ENCODE data around the gene KPNA6. TPM values are rescaled to one million over a fixed set of nuclear protein-coding genes. Genes with fewer than 3 reads are reported as not detected.
"Not testable (repeated sequence)": the region's sequence is repeated elsewhere in the genome, so short reads cannot be mapped to it uniquely, and the experiment has no call there.

KPNA6 gene
- total RNA-seq, 1 donor from 2014 or later: 21.2 TPM

DNA sequence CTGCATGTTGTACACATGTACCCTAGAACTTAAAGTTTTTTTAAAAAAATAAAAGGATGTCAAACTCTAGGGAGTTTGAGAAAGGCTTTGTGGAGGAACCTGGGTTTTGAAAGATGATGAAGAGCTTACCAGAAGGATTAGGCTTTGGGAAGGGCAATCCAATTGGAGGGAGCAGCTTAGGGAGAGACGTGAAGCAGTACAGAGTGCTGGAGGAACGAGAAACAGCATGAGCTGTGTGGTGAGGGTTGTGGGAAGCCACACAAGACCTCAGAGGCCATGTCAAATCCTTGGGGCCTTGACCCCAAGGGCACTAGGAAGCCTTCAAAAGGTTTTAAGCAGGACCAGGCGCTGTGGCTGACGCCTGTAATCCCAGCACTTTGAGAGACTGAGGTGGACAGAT lies 8.4 kb upstream of the KPNA6 start:
- FAIRE-seq (no peak), DNase-seq (ENCODE audit: low spot score in 2 of 2) (no peak)

- peak in 1 of 2 donors; percentile 56 for DNase-seq (ENCODE audit: low spot score in 2 of 2)
- FAIRE-seq: no peak
Observed at GRCh38 chr1:32100359-32100758, 7.5 kb upstream of the KPNA6 start.

GRCh38 chr1:32100807-32101708 lies 6.8 kb upstream of the KPNA6 start:
- DNase-seq (ENCODE audit: low spot score in 2 of 2) (no peak), FAIRE-seq (no peak)

GRCh38 chr1:32104127-32104526 lies 3.7 kb upstream of the KPNA6 start:
- DNase-seq (ENCODE audit: low spot score in 2 of 2): no peak
- no peak for FAIRE-seq

- FAIRE-seq (no peak), DNase-seq (ENCODE audit: low spot score in 2 of 2) (no peak)
Observed at GRCh38 chr1:32105338-32105737, 2.5 kb upstream of the KPNA6 start.

- FAIRE-seq (no peak), DNase-seq (ENCODE audit: low spot score in 2 of 2) (no peak)
Observed at GRCh38 chr1:32106663-32107275, 1.1 kb upstream of the KPNA6 start.

- FAIRE-seq (no peak), DNase-seq (ENCODE audit: low spot score in 2 of 2) (no peak)
Observed at GRCh38 chr1:32111040-32111623, 3.3 kb downstream of the KPNA6 start.

GRCh38 chr1:32111789-32112188 lies 3.9 kb downstream of the KPNA6 start:
- FAIRE-seq (no peak), DNase-seq (ENCODE audit: low spot score in 2 of 2) (no peak)

GRCh38 chr1:32112806-32113375 lies 5.0 kb downstream of the KPNA6 start:
- no peak for FAIRE-seq
- no peak for DNase-seq (ENCODE audit: low spot score in 2 of 2)

GRCh38 chr1:32113436-32113835 lies 5.6 kb downstream of the KPNA6 start:
- not testable (repeated sequence) for DNase-seq (ENCODE audit: low spot score in 2 of 2); FAIRE-seq

GRCh38 chr1:32114420-32114819 lies 6.6 kb downstream of the KPNA6 start:
- no peak for FAIRE-seq
- no peak for DNase-seq (ENCODE audit: low spot score in 2 of 2)

GRCh38 chr1:32115496-32115895 lies 7.6 kb downstream of the KPNA6 start:
- FAIRE-seq: no peak
- DNase-seq (ENCODE audit: low spot score in 2 of 2): no peak

- FAIRE-seq (no peak), DNase-seq (ENCODE audit: low spot score in 2 of 2) (no peak)
Observed at GRCh38 chr1:32116531-32116930, 8.7 kb downstream of the KPNA6 start.

DNA sequence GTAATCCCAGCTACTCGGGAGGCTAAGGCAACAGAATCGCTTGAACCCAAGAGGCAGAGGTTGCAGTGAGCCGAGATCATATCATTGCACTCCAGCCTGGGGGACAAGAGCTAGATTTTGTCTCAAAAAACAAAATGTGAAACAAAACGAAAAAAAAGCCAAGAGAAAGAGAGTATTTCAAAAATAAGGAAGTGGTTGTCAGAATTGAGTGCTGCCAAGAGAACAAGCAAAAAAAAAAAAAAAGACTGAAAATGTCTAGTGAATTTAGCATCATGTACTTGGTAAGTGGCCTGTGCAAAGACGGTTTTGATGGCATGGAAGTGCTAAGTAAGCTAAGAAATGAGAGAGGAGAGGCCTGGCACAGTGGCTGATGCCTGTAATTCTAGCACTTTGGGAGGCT lies 14.3 kb downstream of the KPNA6 start:
- FAIRE-seq: no peak
- no peak for DNase-seq (ENCODE audit: low spot score in 2 of 2)

- not testable (repeated sequence) for DNase-seq (ENCODE audit: low spot score in 2 of 2); FAIRE-seq
Observed at GRCh38 chr1:32123361-32123760, 15.5 kb downstream of the KPNA6 start.

DNA sequence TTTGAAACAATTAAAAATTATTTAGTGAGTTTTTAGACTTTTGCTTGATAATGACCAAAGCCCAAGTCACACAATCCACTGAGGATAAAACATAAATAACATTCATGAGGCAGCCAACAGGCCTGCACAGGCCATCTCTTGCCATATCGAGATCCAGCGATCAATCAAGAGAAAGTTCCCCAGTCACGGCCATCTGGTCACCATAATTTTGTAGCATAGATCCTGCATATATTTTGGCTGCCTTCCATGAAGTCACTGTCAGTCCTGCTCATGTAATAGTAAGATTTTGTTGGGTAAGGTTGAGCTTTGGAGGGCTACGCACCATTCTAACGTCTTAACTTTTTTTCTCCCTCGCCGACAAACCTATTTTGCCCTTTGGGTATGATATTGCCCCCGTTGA lies 17.5 kb downstream of the KPNA6 start:
- FAIRE-seq (no peak), DNase-seq (ENCODE audit: low spot score in 2 of 2) (no peak)

GRCh38 chr1:32126770-32127169 lies 18.9 kb downstream of the KPNA6 start:
- FAIRE-seq: no peak

DNA sequence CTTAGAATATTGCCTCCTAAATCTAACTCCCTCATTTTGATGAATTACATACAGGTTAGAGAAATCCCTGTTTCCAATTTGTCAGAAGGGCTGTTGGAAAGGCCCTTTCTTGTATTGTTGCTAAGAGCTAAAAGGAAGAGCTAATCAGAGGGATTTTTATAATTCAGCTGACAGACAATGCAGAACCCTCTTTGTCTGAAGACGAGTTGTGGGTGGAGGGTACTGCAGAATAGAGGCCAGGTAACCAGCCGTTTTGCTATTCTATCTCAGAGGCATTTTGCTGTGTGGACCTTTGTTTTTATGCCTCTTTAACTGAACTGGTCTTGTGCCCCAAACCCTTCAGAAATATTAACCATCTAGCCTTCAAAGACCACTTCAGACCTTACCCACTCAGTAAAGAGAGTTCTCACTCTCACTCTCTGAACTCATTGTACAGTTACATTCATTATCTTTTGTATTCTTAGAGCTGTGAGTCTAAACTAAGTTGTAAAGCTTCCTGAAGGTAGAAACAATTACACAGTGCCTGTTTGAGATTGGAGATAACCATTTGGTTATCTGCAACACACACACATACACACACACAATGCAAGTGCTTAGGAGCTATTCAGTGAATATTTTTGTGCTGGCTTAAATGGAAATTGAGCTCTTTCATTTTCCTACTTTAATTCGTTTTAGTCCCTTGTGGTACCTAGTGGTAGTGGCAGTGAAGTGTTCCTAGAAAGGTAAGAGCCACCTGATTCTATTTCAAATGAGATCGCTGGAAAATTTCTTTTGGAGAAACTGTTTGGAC lies 19.7 kb downstream of the KPNA6 start:
- FAIRE-seq: no peak
- DNase-seq (ENCODE audit: low spot score in 2 of 2): no peak

More at GRCh38 chr1:32126770-32127169, 18.9 kb downstream of the KPNA6 start:
- no peak for DNase-seq (ENCODE audit: low spot score in 2 of 2)

DNA sequence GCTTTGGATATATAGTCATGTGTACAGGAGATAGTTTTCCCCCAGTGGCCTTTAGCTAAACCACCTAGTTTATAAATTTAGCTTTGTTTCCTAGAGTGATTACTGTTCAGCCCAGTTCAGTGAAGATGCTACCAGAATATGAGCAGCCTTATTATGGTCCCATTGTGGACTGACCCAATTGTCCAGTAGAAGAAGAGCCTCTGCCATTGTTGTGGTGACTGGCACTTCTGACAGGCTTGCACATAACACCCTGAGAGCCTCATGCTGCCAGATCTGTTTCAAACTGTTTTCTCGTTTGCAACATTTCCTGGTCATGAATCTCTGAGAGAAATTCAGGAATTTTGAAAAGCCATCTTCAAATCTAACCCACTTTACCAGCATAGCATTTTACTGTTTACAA lies 20.6 kb downstream of the KPNA6 start:
- no peak for FAIRE-seq
- DNase-seq (ENCODE audit: low spot score in 2 of 2): no peak

GRCh38 chr1:32128964-32129363 lies 21.1 kb downstream of the KPNA6 start:
- DNase-seq (ENCODE audit: low spot score in 2 of 2): no peak
- no peak for FAIRE-seq
